Measurements from ENCODE around the gene ZBTB20.

ZBTB20 gene

GRCh38 chr3:115147329-115148141, 447 bp upstream of the ZBTB20 start:
- DNase-seq (ENCODE audit: low read depth): peak; percentile 100

GRCh38 chr3:115146032-115146417, 1.1 kb downstream of the ZBTB20 start:
- no peak for TF ChIP-seq CTCF (conservative IDR thresholded peaks at IDR 0.05; ENCODE audit: control insufficient read depth, insufficient read depth, low read depth, low read length)
- peak overlapping the region; percentile 86 for H3K4me3 ChIP-seq (ENCODE audit: control insufficient read depth, low read depth, low read length)
- DNase-seq (ENCODE audit: low read depth): peak; percentile 88

More at GRCh38 chr3:115147329-115148141, 447 bp upstream of the ZBTB20 start:
- TF ChIP-seq CTCF (conservative IDR thresholded peaks at IDR 0.05; ENCODE audit: control insufficient read depth, insufficient read depth, low read depth, low read length): no peak
- H3K4me3 ChIP-seq (ENCODE audit: control insufficient read depth, low read depth, low read length): peak overlapping the region; percentile 72

- H3K4me3 ChIP-seq (ENCODE audit: control insufficient read depth, low read depth, low read length): no peak overlapping the region
- DNase-seq (ENCODE audit: low read depth): no peak
- no peak for TF ChIP-seq CTCF (conservative IDR thresholded peaks at IDR 0.05; ENCODE audit: control insufficient read depth, insufficient read depth, low read depth, low read length)
Observed at GRCh38 chr3:115141033-115141757, 5.9 kb downstream of the ZBTB20 start.

GRCh38 chr3:115139072-115139471, 8.0 kb downstream of the ZBTB20 start:
- no peak overlapping the region for H3K4me3 ChIP-seq (ENCODE audit: control insufficient read depth, low read depth, low read length)
- DNase-seq (ENCODE audit: low read depth): no peak
- no peak for TF ChIP-seq CTCF (conservative IDR thresholded peaks at IDR 0.05; ENCODE audit: control insufficient read depth, insufficient read depth, low read depth, low read length)

- TF ChIP-seq CTCF (conservative IDR thresholded peaks at IDR 0.05; ENCODE audit: control insufficient read depth, insufficient read depth, low read depth, low read length): no peak
- DNase-seq (ENCODE audit: low read depth): no peak
- no peak overlapping the region for H3K4me3 ChIP-seq (ENCODE audit: control insufficient read depth, low read depth, low read length)
Observed at GRCh38 chr3:115134648-115135347, 12.3 kb downstream of the ZBTB20 start.

GRCh38 chr3:115127208-115127607, 19.9 kb downstream of the ZBTB20 start:
- no peak overlapping the region for H3K4me3 ChIP-seq (ENCODE audit: control insufficient read depth, low read depth, low read length)
- DNase-seq (ENCODE audit: low read depth): no peak
- no peak for TF ChIP-seq CTCF (conservative IDR thresholded peaks at IDR 0.05; ENCODE audit: control insufficient read depth, insufficient read depth, low read depth, low read length)
